Progenitor cell of endocrine pancreas (in vitro differentiated cells): Measurements from ENCODE around the gene BRF1. TPM values are rescaled to one million over a fixed set of nuclear protein-coding genes. Genes with fewer than 3 reads are reported as not detected.

Experiments
- DNase-seq: peaks from one replicate; pipeline ENCODE4 v3.0.0; 2021; ENCODE audit warnings: low spot score; ENCODE audit not compliant: unreplicated experiment
- H3K27ac Mint-ChIP-seq: 2 replicates; pipeline ENCODE4 v1.8.0; 2021; ENCODE audit warnings: mild to moderate bottlenecking, moderate library complexity, mixed read lengths
- H3K27me3 Mint-ChIP-seq: 2 replicates; pipeline ENCODE4 v1.8.0; 2021; ENCODE audit warnings: mixed read lengths
- H3K36me3 Mint-ChIP-seq: 2 replicates; pipeline ENCODE4 v1.8.0; 2022; ENCODE audit warnings: mixed read lengths; ENCODE audit not compliant: insufficient read depth
- H3K4me1 Mint-ChIP-seq: 2 replicates; pipeline ENCODE4 v1.8.0; 2021; ENCODE audit warnings: low read depth, mixed read lengths
- H3K4me3 Mint-ChIP-seq: 2 replicates; pipeline ENCODE4 v1.8.0; 2021; ENCODE audit warnings: low read depth, mild to moderate bottlenecking, moderate library complexity, mixed read lengths
- H3K9me3 Mint-ChIP-seq: 2 replicates; pipeline ENCODE4 v1.8.0; 2021; ENCODE audit warnings: low read depth, mixed read lengths
- CTCF ChIP-seq: fragments of 200-600 bp; sonication (generic); IDR thresholded peaks from one replicate; pipeline ENCODE4 v1.5.0; 2021; ENCODE audit warnings: antibody characterized with exemption, mild to moderate bottlenecking; ENCODE audit not compliant: unreplicated experiment
- total RNA-seq: library from RNA; stranded (reverse); gene quantifications from 2 replicates; pipeline ENCODE4 v1.2.1, GENCODE V29; 2021

The BRF1 gene
- total RNA-seq, 1 donor from 2014 or later: 49.9 TPM

- Mint-ChIP-seq H3K4me1 (peaks cover 5% of the 10 kb centered on the region), H3K9me3 (no peaks in the 10 kb centered on the region), H3K36me3 (peaks cover 14% of the 10 kb centered on the region), H3K27ac (peak within 1 kb of the TSS; percentile 94), H3K4me3 (peak within 1 kb of the TSS; percentile 77), H3K27me3 (no peaks in the 10 kb centered on the region)
- peak; percentile 20 for TF ChIP-seq CTCF
- peak; percentile 82 for DNase-seq
These were observed 52.2 kb downstream of the BRF1 start, which contains the start of gene BTBD6 for GRCh38 chr14:105248368-105249181. TSS of gene BTBD6 (plus strand) at chr14:105248533. CDS start at chr14:105248712, 179 bp downstream.

- H3K27me3 Mint-ChIP-seq: no peaks in the 10 kb centered on the region
- H3K9me3 Mint-ChIP-seq: no peaks in the 10 kb centered on the region
- H3K4me3 Mint-ChIP-seq: peak overlapping the region; percentile 77
- TF ChIP-seq CTCF: no peak
- no peak for DNase-seq
- H3K36me3 Mint-ChIP-seq: peaks cover 14% of the 10 kb centered on the region
- peaks cover 5% of the 10 kb centered on the region for H3K4me1 Mint-ChIP-seq
- H3K27ac Mint-ChIP-seq: peak overlapping the region; percentile 94
These were observed 53.0 kb downstream of the BRF1 start for GRCh38 chr14:105247715-105248367.

- Mint-ChIP-seq H3K4me1 (peaks cover 5% of the 10 kb centered on the region), H3K27ac (no peak overlapping the region), H3K36me3 (peaks cover 14% of the 10 kb centered on the region), H3K27me3 (no peaks in the 10 kb centered on the region), H3K9me3 (no peaks in the 10 kb centered on the region), H3K4me3 (peak overlapping the region; percentile 77)
- TF ChIP-seq CTCF: no peak
- no peak for DNase-seq
These were observed 53.8 kb downstream of the BRF1 start for GRCh38 chr14:105247026-105247425.

GRCh38 chr14:105244334-105244733 is 56.5 kb downstream of the BRF1 start:
- no peak for DNase-seq
- H3K4me3 Mint-ChIP-seq: no peak overlapping the region
- H3K36me3 Mint-ChIP-seq: peaks cover 5% of the 10 kb centered on the region
- H3K4me1 Mint-ChIP-seq: peaks cover 5% of the 10 kb centered on the region
- no peak overlapping the region for H3K27ac Mint-ChIP-seq
- H3K9me3 Mint-ChIP-seq: no peaks in the 10 kb centered on the region
- no peak for TF ChIP-seq CTCF
- H3K27me3 Mint-ChIP-seq: no peaks in the 10 kb centered on the region

- peaks cover 2% of the 10 kb centered on the region for H3K4me1 Mint-ChIP-seq
- no peaks in the 10 kb centered on the region for H3K27me3 Mint-ChIP-seq
- H3K9me3 Mint-ChIP-seq: no peaks in the 10 kb centered on the region
- no peak for TF ChIP-seq CTCF
- DNase-seq: no peak
- no peak overlapping the region for H3K4me3 Mint-ChIP-seq
- H3K36me3 Mint-ChIP-seq: no peaks in the 10 kb centered on the region
- H3K27ac Mint-ChIP-seq: no peak overlapping the region
These were observed 59.2 kb downstream of the BRF1 start for GRCh38 chr14:105241641-105242040.
